Measurements from ENCODE around the gene PREX1.

Gene PREX1

DNA sequence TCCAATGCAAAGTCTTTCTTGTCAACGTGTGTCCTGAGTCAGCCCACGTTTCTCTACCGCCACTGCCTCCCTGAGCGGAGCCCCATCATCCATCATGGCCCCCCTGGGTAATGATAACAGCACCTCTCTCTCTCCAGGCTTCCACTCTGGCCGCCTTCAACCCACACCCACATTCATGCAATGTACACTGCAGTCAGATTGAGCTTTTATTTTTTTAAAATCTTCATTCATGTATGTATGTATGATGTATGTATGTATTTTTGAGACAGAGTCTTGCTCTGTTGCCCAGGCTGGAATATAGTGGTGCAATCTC lies 245.2 kb downstream of the PREX1 start:
- no peak overlapping the region for H3K4me3 ChIP-seq (ENCODE audit: low read depth, low read length)
- DNase-seq (ENCODE audit: low read depth) = no peak
- TF ChIP-seq, protein P1, sequence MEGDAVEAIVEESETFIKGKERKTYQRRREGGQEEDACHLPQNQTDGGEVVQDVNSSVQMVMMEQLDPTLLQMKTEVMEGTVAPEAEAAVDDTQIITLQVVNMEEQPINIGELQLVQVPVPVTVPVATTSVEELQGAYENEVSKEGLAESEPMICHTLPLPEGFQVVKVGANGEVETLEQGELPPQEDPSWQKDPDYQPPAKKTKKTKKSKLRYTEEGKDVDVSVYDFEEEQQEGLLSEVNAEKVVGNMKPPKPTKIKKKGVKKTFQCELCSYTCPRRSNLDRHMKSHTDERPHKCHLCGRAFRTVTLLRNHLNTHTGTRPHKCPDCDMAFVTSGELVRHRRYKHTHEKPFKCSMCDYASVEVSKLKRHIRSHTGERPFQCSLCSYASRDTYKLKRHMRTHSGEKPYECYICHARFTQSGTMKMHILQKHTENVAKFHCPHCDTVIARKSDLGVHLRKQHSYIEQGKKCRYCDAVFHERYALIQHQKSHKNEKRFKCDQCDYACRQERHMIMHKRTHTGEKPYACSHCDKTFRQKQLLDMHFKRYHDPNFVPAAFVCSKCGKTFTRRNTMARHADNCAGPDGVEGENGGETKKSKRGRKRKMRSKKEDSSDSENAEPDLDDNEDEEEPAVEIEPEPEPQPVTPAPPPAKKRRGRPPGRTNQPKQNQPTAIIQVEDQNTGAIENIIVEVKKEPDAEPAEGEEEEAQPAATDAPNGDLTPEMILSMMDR (IDR thresholded peaks at IDR 0.05; ENCODE audit: control insufficient read depth, extremely low read depth, insufficient read depth) = no peak

DNA sequence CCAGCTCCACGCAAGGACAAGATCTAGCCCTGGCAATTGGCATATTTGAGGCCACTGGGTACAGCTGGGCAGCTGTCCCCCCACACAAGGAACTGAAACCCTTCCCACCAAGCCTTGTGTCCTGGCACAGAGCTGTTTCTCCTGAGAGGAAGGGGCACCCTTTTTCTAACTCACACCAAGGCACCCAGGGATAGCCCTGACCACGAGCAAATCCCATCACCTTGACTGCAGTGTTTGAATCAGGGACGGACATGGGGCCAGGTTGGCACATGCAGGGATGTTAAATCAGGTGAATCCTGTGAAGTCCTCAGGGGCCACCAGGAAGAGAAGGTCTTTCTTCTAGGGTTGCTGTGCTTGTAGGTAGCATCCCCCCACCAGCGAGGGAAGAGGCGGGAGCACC lies 246.6 kb downstream of the PREX1 start:
- no peak overlapping the region for H3K4me3 ChIP-seq (ENCODE audit: low read depth, low read length)
- DNase-seq (ENCODE audit: low read depth) = no peak
- TF ChIP-seq, protein P1 (IDR thresholded peaks at IDR 0.05; ENCODE audit: control insufficient read depth, extremely low read depth, insufficient read depth) = no peak

DNA sequence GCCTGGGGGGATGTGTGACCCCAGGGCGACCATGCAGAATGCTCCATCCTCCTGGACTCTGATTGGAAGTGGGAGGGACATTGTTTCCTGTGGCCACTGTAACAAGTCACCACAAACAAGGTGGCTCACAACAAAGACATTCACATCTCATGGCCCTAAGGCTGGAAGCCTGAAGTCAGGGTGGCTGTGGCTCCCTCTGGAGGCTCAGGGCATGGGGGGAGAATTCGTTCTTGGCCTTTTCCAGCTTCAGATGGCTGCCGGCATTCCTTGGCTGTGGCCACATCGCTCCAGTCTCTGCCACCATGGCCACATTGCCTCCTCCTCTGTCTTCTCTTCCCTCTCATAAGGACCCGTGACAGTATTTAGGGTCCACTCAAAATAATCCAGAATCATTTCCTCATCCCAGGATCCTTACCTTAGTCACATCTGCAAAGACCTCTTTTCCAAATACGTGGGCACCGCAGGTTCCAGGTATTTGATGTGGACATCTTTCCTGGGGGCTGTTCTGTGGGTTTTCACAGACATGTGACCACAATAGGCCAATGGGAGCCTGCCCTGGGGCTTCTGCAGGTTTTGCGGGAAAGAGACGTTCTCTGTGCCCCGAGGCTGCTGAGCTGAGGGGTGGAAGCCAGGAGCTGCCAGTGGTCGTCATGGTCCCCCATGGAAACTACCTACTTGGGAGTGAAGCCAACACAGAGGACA lies 249.3 kb downstream of the PREX1 start:
- DNase-seq (ENCODE audit: low read depth) = no peak
- TF ChIP-seq, protein P1 (IDR thresholded peaks at IDR 0.05; ENCODE audit: control insufficient read depth, extremely low read depth, insufficient read depth) = no peak
- no peak overlapping the region for H3K4me3 ChIP-seq (ENCODE audit: low read depth, low read length)

DNA sequence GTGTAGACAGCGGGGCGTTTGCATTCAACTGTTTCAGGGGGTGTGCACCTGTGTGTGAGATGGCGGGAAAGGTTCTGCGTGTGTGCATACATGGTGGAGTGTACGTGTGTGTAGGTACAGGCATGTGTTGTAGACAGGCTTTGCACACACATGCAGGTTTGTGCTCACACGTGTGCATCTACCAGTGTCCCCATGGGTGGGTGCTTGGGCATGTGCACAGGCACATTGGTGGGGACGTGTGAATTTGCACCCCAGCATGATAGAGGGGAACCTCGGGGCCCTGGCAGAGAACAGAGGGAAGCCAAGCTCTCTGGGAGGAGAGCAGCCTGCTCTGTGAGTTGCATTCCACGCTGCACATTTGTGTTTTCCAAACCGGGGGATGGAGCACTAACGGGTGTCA lies 250.2 kb downstream of the PREX1 start:
- H3K4me3 ChIP-seq (ENCODE audit: low read depth, low read length) = no peak overlapping the region
- TF ChIP-seq, protein P1 (IDR thresholded peaks at IDR 0.05; ENCODE audit: control insufficient read depth, extremely low read depth, insufficient read depth) = no peak
- DNase-seq (ENCODE audit: low read depth) = no peak

DNA sequence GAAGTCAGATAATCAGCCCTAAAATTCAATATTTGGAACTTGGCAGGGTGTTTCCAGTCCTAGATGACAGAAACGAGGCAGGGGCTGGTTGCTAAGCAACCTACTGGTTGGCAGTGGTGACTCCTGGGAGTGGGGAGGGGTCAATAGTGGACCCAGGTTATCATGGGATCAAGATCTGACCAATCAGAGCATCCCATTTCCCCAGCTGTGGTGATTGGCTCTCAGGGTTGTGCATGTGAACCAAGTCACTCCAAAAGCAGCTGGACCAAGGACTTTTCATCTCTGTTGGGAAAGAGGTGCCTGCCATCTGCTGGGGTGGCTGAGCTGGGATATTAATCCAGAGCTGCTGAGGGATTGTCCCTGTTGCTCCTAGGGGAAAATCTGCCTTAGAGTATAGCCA lies 253.4 kb downstream of the PREX1 start:
- DNase-seq (ENCODE audit: low read depth) = no peak
- no peak overlapping the region for H3K4me3 ChIP-seq (ENCODE audit: low read depth, low read length)
- TF ChIP-seq, protein P1 (IDR thresholded peaks at IDR 0.05; ENCODE audit: control insufficient read depth, extremely low read depth, insufficient read depth) = no peak

Data from LNCaP clone FGC (cell line).